Adrenal gland (tissue), 12 donors: ENCODE results near the gene SHISA5. TPM values are rescaled to one million over a fixed set of nuclear protein-coding genes. Genes with fewer than 3 reads are reported as not detected.

ENCODE experiments used
- DNase-seq, 7 donors: peaks; one replicate each; pipeline ENCODE4 v3.0.0-alpha.2; 2019 to 2020
- H3K27ac ChIP-seq, 5 donors: fragments of 200-600 bp; sonication (generic) in 4 of 5; 1 replicate in 3 of 5; 2 replicates in 2 of 5; pipeline versions ENCODE4 v1.5.1 to v1.8.0; 2016 to 2020; ENCODE audit warnings: mild to moderate bottlenecking in 1 of 5
- H3K27me3 ChIP-seq: fragments of 200-600 bp; 2 replicates; pipeline ENCODE4 v1.8.0; 2021
- H3K36me3 ChIP-seq, 2 donors: fragments of 200-600 bp; replicated peaks in 1 of 2; 1 replicate in 1 of 2; 2 replicates in 1 of 2; pipeline versions ENCODE4 v1.5.1 to v1.8.0; 2018 to 2022
- H3K4me1 ChIP-seq, 2 donors: fragments of 200-600 bp; replicated peaks in 1 of 2; 1 replicate in 1 of 2; 2 replicates in 1 of 2; pipeline versions ENCODE4 v1.5.1 to v1.8.0; 2018 to 2021
- H3K4me3 ChIP-seq, 4 donors: fragments of 200-600 bp; sonication (generic) in 3 of 4; one replicate each; pipeline ENCODE4 v1.5.1; 2016 to 2018
- H3K9me3 ChIP-seq, 3 donors: fragments of 200-600 bp; sonication (generic) in 1 of 3; replicated peaks in 1 of 3; 1 replicate in 2 of 3; 2 replicates in 1 of 3; pipeline versions ENCODE4 v1.5.1 to v1.8.0; 2016 to 2021
- POLR2A ChIP-seq, 2 donors: fragments of 450-650 bp; IDR thresholded peaks; one replicate each; pipeline ENCODE4 v1.6.1; 2017; ENCODE audit warnings: antibody characterized with exemption in 2 of 2, mild to moderate bottlenecking in 2 of 2, moderate library complexity in 1 of 2
- WGBS, 4 donors: extraction: QIAGEN DNeasy Blood & Tissue Kit in 2 of 4; methylation state at CpG; one replicate each; pipeline versions ENCODE4 v1.1.5 to v1.1.7; 2013 to 2017; 5-methylcytosine and 5-hydroxymethylcytosine counted together
- intact Hi-C, 2 donors: fragments of 100-400 bp; cut with DNase I; formaldehyde crosslinking; loops; one replicate each; pipeline versions ENCODE4 v1.14.1 to v1.15.0; 2022 to 2023
- polyA plus RNA-seq, 3 donors: library from polyadenylated mRNA; stranded (reverse); fragments of 200-250 nt in 2 of 3; fragments of 350-450 nt in 1 of 3; fragmentation: Illumina TruSeq in 1 of 3; extraction: RNeasy Lipid Tissue Mini Kit (QIAGEN cat#74804) in 1 of 3; gene quantifications; one replicate each; pipeline ENCODE4 v1.2.3, GENCODE V29; 2013 to 2014
- total RNA-seq, 9 donors: library from RNA; depleted of rRNA in 4 of 9; stranded (reverse); fragments of >200 nt in 4 of 9; fragments of 120-200 nt in 1 of 9; fragmentation: NEBNext Ultra II Directional in 1 of 9; extraction: Animal tissue kit (Norgen Biotek cat#: 25700) in 1 of 9; gene quantifications; one replicate each; pipeline versions ENCODE4 v1.1.0 to v1.2.4, GENCODE V29; 2013 to 2023
- TF ChIP-seq, protein P1 (sequence below), 6 experiments: fragments of 450-650 bp in 4 of 6; fragments of 200-600 bp in 2 of 6; sonication (generic) in 1 of 6; IDR thresholded peaks; 1 replicate in 5 of 6; 2 replicates in 1 of 6; pipeline versions ENCODE4 v1.5.1 to v1.8.0; 2016 to 2021; ENCODE audit warnings: antibody characterized with exemption in 6 of 6, mild to moderate bottlenecking in 2 of 6, moderate library complexity in 1 of 6
- donor health status: healthy with polysubstance abuse.
- donor health status: Bipolar disorder and iron deficiency.
- donor health status: DM: yes; HTN: yes; CAD: no.
- donor health status: DM: no; HTN: no; CAD: no.
- donor health status: DM: no; HTN: no; CAD: no.
- donor health status: DM: yes; HTN: yes; CAD: no.

The SHISA5 gene
- total and polyA plus RNA-seq, 12 donors = 77.2 to 167 (median 128) TPM

DNA sequence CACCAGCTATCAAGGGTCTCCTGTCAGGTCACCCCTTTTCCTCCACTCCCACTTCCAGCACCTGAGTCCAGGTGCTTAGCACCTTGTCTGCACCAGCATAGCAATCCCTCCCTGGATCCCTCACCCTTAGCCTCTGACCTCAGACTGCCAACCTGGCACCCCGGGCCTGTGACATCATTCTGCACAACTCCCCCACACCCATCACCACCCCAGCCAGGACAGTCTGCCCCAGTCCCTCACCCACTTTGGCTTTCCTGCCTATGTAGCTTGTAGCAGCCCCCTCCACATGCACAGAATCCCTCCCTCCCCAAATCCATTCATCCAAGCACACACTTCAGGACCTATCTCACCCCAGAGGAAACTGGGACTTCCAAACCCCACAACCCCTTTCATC lies 73.3 kb downstream of the SHISA5 start:
- Histone ChIP-seq H3K36me3 (peaks cover 0 to 20% of the 10 kb centered on the region in 2 donors), H3K27me3 (no peaks in the 10 kb centered on the region), H3K4me3 (no peak overlapping the region), H3K9me3 (no peaks in the 10 kb centered on the region), H3K27ac (peak overlapping the region in 1 of 5 donors; percentile 79), H3K4me1 (peaks cover 7 to 19% of the 10 kb centered on the region in 2 donors)
- 71 to 88% (median 79%) methylated on average over 1 of the region's 1 CpG for WGBS, 4 donors
- TF ChIP-seq, protein P1, sequence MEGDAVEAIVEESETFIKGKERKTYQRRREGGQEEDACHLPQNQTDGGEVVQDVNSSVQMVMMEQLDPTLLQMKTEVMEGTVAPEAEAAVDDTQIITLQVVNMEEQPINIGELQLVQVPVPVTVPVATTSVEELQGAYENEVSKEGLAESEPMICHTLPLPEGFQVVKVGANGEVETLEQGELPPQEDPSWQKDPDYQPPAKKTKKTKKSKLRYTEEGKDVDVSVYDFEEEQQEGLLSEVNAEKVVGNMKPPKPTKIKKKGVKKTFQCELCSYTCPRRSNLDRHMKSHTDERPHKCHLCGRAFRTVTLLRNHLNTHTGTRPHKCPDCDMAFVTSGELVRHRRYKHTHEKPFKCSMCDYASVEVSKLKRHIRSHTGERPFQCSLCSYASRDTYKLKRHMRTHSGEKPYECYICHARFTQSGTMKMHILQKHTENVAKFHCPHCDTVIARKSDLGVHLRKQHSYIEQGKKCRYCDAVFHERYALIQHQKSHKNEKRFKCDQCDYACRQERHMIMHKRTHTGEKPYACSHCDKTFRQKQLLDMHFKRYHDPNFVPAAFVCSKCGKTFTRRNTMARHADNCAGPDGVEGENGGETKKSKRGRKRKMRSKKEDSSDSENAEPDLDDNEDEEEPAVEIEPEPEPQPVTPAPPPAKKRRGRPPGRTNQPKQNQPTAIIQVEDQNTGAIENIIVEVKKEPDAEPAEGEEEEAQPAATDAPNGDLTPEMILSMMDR (IDR thresholded peaks at IDR 0.05) = no peak
- TF ChIP-seq POLR2A (IDR thresholded peaks at IDR 0.05) = no peak
- intact Hi-C loops = loop anchor here (1.0 to 10.0 kb wide), 3 partner anchors 28 to 236 kb away; no protein-coding TSS in a partner anchor
- no peak for DNase-seq

DNA sequence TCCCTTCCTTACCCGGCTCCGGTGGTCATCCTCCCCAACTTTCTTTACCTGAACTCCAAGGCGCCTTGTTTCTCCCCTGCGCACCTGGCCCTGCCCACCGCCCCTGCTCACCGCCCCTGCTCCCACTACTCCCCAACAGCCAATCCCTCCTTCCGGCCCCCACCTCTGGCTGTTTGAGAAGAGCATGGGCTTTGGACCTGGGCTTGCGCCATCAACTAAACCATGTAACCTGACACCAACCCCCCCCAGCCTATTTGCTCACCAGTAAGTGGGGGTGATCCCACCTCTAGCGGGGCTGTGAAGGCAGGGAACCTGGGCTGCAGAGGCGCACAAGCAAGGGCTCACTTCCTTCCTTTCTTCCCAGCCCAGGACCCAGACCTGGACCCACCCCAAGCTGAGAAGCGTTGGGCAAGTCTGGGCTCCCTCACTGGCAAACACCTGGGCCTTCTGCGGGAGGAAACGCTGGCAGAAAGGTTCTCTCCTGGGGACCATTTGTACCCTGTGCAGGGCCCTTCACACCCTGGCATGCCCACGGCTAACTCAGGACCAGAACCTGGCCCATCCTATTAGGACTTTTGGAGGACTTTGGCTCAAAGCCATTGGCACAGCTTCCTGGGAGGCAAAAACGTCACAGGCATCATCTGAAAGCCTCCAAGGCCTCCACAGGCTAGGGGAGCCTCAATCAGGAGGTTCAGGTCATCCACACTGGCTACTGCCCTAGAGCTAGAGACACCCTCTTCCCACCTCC lies 73.8 kb downstream of the SHISA5 start, which contains the start of gene PLXNB1:
Gene PLXNB1 (minus strand): TSS at position 127 of the 748 bp plus-strand sequence. CDS start 5,475 bp downstream, outside the sequence.
- intact Hi-C loops = loop anchor here in 1 of 2 donors (5.0 to 10.0 kb wide), 2 partner anchors 158 to 235 kb away; no protein-coding TSS in a partner anchor
- no peaks in the 10 kb centered on the region for H3K27me3 ChIP-seq
- H3K27ac ChIP-seq = peak within 1 kb of the TSS in 4 of 5 donors; percentile 53 to 79 (median 66)
- H3K4me1 ChIP-seq = peaks cover 7 to 19% of the 10 kb centered on the region in 2 donors
- peak; percentile 38 to 79 (median 50) for DNase-seq
- peak within 1 kb of the TSS; percentile 28 to 93 (median 62) for H3K4me3 ChIP-seq
- TF ChIP-seq, protein P1 (IDR thresholded peaks at IDR 0.05) = no peak
- no peak for TF ChIP-seq POLR2A (IDR thresholded peaks at IDR 0.05)
- H3K36me3 ChIP-seq = peaks cover 0 to 20% of the 10 kb centered on the region in 2 donors
- 24 to 30% (median 28%) methylated on average over 11 to 15 of the region's 15 CpGs for WGBS, 4 donors
- H3K9me3 ChIP-seq = no peaks in the 10 kb centered on the region

DNA sequence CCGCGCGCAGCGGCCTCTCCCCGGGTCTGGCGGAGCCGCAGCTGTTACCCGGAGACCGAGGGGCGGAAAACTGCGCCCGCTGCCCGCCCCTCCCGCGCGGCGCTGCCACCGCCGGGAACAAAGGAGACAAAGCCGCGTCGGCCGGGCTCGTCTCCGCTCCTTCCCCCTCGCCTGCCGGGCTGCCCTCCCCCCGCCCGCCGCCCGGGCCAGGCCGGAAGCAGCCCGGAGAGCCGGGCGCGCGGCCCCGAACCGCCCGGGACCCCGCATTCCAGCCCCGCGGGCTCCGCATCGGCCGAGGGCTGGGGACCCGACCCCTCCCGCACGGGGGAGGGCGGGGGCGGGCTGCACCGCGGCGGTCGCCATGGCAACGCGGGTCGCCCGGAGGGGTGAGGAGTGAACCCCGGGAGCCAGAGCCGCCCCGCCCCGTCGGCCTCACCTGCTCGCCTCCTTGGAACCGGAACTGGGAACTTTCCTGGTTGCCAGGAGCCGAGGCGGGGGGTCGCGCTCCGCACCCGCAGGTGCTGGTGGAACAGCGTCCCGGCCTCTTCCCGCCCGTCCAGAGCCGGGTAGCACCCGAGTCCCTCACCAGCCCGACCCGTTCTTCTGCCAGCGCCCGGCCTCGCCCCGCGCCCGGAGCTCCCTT lies 74.5 kb downstream of the SHISA5 start:
- Histone ChIP-seq H3K4me3 (peak overlapping the region; percentile 28 to 93 (median 62)), H3K36me3 (peaks cover 0 to 20% of the 10 kb centered on the region in 2 donors), H3K9me3 (no peaks in the 10 kb centered on the region), H3K27me3 (no peaks in the 10 kb centered on the region), H3K4me1 (peaks cover 7 to 19% of the 10 kb centered on the region in 2 donors), H3K27ac (peak overlapping the region in 4 of 5 donors; percentile 53 to 79 (median 66))
- 0 to 1% (median 0%) methylated on average over 11 to 86 of the region's 86 CpGs for WGBS, 4 donors
- peak in 1 of 2 donors; percentile 56 for TF ChIP-seq POLR2A (IDR thresholded peaks at IDR 0.05)
- TF ChIP-seq, protein P1 (IDR thresholded peaks at IDR 0.05) = peak in 1 of 6 experiments; percentile 27
- intact Hi-C loops = no loop called here
- DNase-seq = peak; percentile 27 to 70 (median 52)
